Thyroid gland (tissue), 4 donors: ENCODE data around the gene IGF2BP1. TPM values are rescaled to one million over a fixed set of nuclear protein-coding genes. Genes with fewer than 3 reads are reported as not detected.

Experiments used
- DNase-seq, 2 donors: peaks; one replicate each; pipeline ENCODE4 v3.0.0-alpha.2; 2019
- H3K27ac ChIP-seq, 3 donors: fragments of 200-600 bp; sonication (generic); 1 replicate in 2 of 3; 2 replicates in 1 of 3; pipeline ENCODE4 v1.5.1; 2016 to 2019; ENCODE audit warnings: mild to moderate bottlenecking in 1 of 3, moderate library complexity in 1 of 3
- H3K27me3 ChIP-seq: fragments of 200-600 bp; sonication (generic); one replicate; pipeline ENCODE4 v1.5.1; 2019
- H3K36me3 ChIP-seq, 2 donors: fragments of 200-600 bp; sonication (generic); one replicate each; pipeline ENCODE4 v1.5.1; 2016 to 2019
- H3K4me1 ChIP-seq, 2 donors: fragments of 200-600 bp; sonication (generic); one replicate each; pipeline ENCODE4 v1.5.1; 2017 to 2019
- H3K4me3 ChIP-seq, 3 donors: fragments of 200-600 bp; sonication (generic); replicated peaks in 1 of 3; 1 replicate in 2 of 3; 2 replicates in 1 of 3; pipeline ENCODE4 v1.5.1; 2016; ENCODE audit warnings: mild to moderate bottlenecking in 1 of 3
- H3K9me3 ChIP-seq: fragments of 200-600 bp; sonication (generic); one replicate; pipeline ENCODE4 v1.5.1; 2017
- CTCF ChIP-seq, 6 experiments: fragments of 200-600 bp in 3 of 6; fragments of 450-650 bp in 3 of 6; sonication (generic) in 3 of 6; IDR thresholded peaks; one replicate each; pipeline ENCODE4 v1.5.1; 2016 to 2019; ENCODE audit warnings: antibody characterized with exemption in 6 of 6, mild to moderate bottlenecking in 2 of 6, inconsistent platforms in 1 of 6, moderate library complexity in 1 of 6
- POLR2A ChIP-seq, 2 donors: fragments of 450-650 bp; IDR thresholded peaks; one replicate each; pipeline ENCODE4 v1.6.1; 2017; ENCODE audit warnings: antibody characterized with exemption in 2 of 2, mild to moderate bottlenecking in 2 of 2, moderate library complexity in 1 of 2
- WGBS, 2 donors: methylation state at CpG; one replicate each; pipeline ENCODE4 v1.1.5; 2017; 5-methylcytosine and 5-hydroxymethylcytosine counted together
- intact Hi-C: fragments of 100-400 bp; cut with DNase I; formaldehyde crosslinking; loops from one replicate; pipeline ENCODE4 v1.15.1; 2023
- total RNA-seq, 4 donors: library from RNA; depleted of rRNA; stranded (reverse); fragments of >200 nt; gene quantifications; one replicate each; pipeline ENCODE4 v1.2.3, GENCODE V29; 2016

The IGF2BP1 gene
- total RNA-seq, 4 donors from 2014 or later = 0.33 to 0.94 TPM; not detected in 2

DNA sequence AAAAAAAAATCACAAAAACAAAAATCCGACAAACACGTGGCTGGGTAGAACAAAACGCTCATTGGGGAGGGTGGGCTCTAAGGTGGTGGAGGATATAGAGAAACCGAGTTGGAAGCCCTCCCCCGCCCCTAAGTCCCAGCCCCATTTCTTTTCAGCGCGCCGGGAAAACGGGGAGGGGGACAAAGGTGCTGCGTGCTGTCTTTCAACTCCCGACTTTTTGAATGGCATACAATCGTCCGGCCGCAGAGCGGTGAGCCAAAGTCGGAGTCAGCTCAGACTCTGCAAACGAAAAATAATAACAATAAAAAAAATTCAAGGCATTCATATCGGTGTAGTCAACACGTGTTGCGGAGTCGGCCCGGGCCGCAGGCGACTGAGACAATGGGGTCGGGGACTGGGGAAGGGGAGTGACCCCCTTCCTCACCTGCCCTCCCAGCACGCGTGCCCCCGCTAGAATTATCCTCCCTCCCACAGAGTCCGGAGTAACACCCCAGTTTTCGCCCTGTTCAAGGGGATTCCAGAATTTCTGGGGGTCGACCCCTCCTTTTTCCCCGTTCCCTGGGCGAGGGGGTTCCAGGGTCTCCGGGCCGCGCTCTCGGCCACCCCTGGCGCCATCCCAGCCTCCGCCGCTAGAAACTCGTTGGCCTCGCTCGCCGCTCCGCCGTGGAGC, 1.7 kb upstream of the IGF2BP1 start:
- H3K27ac ChIP-seq = no peak overlapping the region
- no peaks in the 10 kb centered on the region for H3K36me3 ChIP-seq
- H3K9me3 ChIP-seq = no peaks in the 10 kb centered on the region
- intact Hi-C loops = loop anchor here (10.0 kb wide), 2 partner anchors 261 to 401 kb away; partner anchors contain the start of genes HOXB3 and HOXB5
- 7 to 9% methylated on average over 32 to 43 of the region's 46 CpGs for WGBS, 2 donors
- no peak for DNase-seq
- peaks cover 74% of the 10 kb centered on the region for H3K27me3 ChIP-seq
- H3K4me1 ChIP-seq = peaks cover 9 to 28% of the 10 kb centered on the region in 2 donors
- TF ChIP-seq POLR2A (IDR thresholded peaks at IDR 0.05) (no peak), CTCF (IDR thresholded peaks at IDR 0.05) (no peak)
- no peak overlapping the region for H3K4me3 ChIP-seq

- Histone ChIP-seq H3K36me3 (no peaks in the 10 kb centered on the region), H3K4me1 (peaks cover 9 to 28% of the 10 kb centered on the region in 2 donors), H3K9me3 (no peaks in the 10 kb centered on the region), H3K27ac (no peak overlapping the region), H3K4me3 (no peak overlapping the region), H3K27me3 (peaks cover 70% of the 10 kb centered on the region)
- 3 to 6% methylated on average over 28 to 32 of the region's 66 CpGs for WGBS, 2 donors
- TF ChIP-seq POLR2A (IDR thresholded peaks at IDR 0.05) (no peak), CTCF (IDR thresholded peaks at IDR 0.05) (no peak)
- intact Hi-C loops = loop anchor here (10.0 kb wide), 2 partner anchors 261 to 401 kb away; partner anchors contain the start of genes HOXB3 and HOXB5
- no peak for DNase-seq
Observed at GRCh38 chr17:48995974-48996721, 1.0 kb upstream of the IGF2BP1 start.

- 4% methylated on average over 23 of the region's 23 CpGs for WGBS, 2 donors
- Histone ChIP-seq H3K4me3 (no peak overlapping the region), H3K27ac (no peak overlapping the region), H3K4me1 (peaks cover 9 to 28% of the 10 kb centered on the region in 2 donors), H3K9me3 (no peaks in the 10 kb centered on the region), H3K27me3 (peaks cover 70% of the 10 kb centered on the region), H3K36me3 (no peaks in the 10 kb centered on the region)
- TF ChIP-seq CTCF (IDR thresholded peaks at IDR 0.05) = no peak
- no peak for TF ChIP-seq POLR2A (IDR thresholded peaks at IDR 0.05)
- intact Hi-C loops = loop anchor here (10.0 kb wide), 2 partner anchors 262 to 402 kb away; partner anchors contain the start of genes HOXB3 and HOXB5
- DNase-seq = no peak
Observed at GRCh38 chr17:48996722-48997102, 473 bp upstream of the IGF2BP1 start.

DNA sequence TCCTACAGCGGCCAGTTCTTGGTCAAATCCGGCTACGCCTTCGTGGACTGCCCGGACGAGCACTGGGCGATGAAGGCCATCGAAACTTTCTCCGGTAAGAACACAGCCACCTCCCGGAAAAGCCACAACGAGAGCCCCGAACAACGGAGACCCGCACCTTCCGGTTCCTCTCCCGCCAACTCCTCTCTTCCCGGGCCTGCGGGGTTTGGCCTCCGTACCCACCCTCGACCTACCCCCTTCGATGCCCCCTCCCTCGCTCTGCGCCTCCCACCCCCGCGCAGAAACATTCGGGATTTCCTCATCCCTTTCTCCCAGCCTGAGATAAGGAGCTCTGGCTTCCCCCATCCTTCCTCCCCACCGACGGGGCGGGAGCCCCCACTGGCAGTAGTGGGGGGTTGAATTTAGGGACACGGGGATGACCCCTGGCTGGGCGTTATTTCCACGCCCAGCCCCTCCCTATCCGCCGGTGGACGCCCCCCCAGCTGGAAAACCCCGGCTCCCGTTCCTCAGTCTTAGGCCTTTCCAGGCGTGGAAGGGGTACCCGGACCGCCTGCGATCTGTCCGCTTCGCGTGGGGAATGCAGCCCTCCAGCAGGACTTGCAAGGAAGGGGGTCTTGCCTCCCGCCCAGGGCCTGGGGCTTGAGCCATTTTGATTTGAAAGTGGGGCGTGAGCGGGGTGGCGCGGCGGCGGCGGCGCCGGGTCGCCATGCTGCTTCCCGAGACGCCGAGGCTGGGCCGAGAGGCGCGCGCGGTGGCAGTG, 822 bp downstream of the IGF2BP1 start:
- H3K27me3 ChIP-seq = peaks cover 78% of the 10 kb centered on the region
- no peak for TF ChIP-seq POLR2A (IDR thresholded peaks at IDR 0.05)
- no peak for TF ChIP-seq CTCF (IDR thresholded peaks at IDR 0.05)
- H3K27ac ChIP-seq = no peak overlapping the region
- no peak overlapping the region for H3K4me3 ChIP-seq
- no peaks in the 10 kb centered on the region for H3K9me3 ChIP-seq
- H3K36me3 ChIP-seq = no peaks in the 10 kb centered on the region
- intact Hi-C loops = loop anchor here (10.0 kb wide), 2 partner anchors 263 to 403 kb away; partner anchors contain the start of genes HOXB3 and HOXB5
- peaks cover 9 to 28% of the 10 kb centered on the region in 2 donors for H3K4me1 ChIP-seq
- 4% methylated on average over 25 to 35 of the region's 63 CpGs for WGBS, 2 donors
- DNase-seq = no peak
